ENCODE results near the gene SLC15A2.
"Not testable (repeated sequence)": the region's sequence is repeated elsewhere in the genome, so short reads cannot be mapped to it uniquely, and the experiment has no call there.

SLC15A2 gene, protein sequence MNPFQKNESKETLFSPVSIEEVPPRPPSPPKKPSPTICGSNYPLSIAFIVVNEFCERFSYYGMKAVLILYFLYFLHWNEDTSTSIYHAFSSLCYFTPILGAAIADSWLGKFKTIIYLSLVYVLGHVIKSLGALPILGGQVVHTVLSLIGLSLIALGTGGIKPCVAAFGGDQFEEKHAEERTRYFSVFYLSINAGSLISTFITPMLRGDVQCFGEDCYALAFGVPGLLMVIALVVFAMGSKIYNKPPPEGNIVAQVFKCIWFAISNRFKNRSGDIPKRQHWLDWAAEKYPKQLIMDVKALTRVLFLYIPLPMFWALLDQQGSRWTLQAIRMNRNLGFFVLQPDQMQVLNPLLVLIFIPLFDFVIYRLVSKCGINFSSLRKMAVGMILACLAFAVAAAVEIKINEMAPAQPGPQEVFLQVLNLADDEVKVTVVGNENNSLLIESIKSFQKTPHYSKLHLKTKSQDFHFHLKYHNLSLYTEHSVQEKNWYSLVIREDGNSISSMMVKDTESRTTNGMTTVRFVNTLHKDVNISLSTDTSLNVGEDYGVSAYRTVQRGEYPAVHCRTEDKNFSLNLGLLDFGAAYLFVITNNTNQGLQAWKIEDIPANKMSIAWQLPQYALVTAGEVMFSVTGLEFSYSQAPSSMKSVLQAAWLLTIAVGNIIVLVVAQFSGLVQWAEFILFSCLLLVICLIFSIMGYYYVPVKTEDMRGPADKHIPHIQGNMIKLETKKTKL

DNA sequence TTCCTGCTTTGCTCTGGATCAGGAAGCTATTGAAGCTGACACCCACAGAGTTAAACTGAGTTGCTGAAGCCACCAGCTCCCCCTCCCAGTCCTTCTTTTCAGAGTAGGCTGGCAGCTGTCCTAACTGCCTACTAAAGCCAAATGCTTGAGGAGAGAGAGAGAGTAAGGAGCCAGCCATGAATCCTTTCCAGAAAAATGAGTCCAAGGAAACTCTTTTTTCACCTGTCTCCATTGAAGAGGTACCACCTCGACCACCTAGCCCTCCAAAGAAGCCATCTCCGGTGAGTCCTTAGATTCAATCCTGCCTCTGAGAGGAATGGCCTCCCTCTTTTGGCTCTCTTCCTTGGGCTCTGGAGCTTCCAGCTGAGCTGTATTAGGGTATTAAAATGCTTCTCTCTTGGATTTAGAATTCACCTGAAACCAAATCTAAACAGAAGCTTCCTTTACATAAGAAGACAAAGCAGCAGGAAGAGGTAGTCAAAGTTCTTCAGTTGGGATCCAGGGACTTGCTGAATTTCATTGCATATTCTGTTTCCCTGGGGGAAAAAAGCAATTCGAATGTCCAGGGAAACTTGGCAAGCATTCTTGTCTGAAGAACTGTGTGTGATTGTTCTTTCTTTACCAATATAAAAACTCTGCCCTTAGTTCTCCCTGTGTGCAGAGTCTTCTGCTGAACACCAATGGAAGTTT is at the start of gene SLC15A2:
SLC15A2 (plus strand) TSS at position 101 of the 690 bp plus-strand sequence; CDS start at position 177, 76 bp downstream.
- DNase-seq: no peak

DNA sequence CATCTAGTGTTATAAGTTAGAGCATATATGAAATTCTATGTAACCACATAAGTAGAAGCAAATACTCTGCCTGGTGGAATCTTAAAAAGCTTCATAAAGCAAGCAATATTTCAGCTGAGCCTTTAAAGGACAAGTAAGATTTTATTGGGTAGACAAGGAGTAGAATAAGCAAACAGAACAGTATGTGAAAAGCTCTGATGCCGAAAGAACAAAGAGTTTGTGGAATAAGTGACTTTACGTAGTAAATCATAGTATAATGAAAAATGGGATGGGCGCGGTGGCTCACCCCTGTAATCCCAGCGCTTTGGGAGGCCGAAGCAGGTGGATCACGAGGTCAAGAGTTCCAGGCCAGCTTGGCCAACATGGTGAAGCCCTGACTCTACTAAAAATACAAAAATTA is 49.3 kb upstream of the SLC15A2 start:
- no peak for DNase-seq

DNA sequence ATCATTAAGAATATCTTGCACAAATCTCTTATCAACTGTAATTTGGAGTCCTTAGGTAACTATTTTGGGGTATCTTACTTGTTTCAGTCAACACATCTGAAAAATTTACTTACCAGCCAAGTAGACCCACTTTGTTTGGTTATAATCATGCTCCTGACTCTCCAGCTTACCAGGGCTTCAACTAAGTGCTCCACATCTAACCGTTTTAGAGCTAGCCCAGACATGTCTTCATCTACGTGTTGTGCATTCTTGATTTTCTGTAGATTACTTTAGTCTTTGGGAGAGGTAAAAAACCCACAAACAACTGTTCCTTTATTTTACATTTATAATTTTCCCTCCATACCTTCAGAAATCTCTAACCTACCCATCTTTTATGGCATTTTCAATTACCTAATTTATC is 41.9 kb upstream of the SLC15A2 start:
- no peak for DNase-seq

DNA sequence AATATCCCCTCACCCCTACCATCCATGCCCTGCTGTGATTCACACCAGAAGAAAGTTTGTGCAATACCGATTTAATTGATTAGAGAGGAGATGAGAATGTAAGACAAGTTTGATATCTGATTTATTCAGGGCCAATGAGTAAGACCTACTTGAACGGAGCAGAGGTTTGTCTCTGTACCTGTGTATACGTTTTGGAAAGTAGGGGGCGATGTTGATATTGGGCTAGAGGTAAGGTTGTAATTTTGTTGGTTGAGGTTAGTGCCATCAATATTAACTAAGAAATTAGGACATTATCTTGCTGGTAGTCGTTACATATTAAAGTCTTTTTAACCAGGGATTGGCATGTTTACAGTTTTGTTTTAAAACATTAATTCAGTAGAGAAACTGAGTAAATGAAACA is 38.6 kb upstream of the SLC15A2 start:
- peak; percentile 62 for DNase-seq

DNA sequence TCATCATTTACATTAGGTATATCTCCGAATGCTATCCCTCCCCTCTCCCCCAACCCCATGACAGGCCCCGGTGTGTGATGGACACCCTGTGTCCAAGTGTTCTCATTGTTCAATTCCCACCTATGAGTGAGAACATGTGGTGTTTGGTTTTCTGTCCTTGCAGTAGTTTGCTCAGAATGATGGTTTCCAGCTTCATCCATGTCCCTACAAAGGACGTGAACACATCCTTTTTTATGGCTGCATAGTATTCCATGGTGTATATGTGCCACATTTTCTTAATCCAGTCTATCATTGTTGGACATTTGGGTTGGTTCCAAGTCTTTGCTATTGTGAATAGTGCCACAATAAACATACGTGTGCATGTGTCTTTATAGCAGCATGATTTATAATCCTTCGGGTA is 36.4 kb upstream of the SLC15A2 start:
- DNase-seq: not testable (repeated sequence)

DNA sequence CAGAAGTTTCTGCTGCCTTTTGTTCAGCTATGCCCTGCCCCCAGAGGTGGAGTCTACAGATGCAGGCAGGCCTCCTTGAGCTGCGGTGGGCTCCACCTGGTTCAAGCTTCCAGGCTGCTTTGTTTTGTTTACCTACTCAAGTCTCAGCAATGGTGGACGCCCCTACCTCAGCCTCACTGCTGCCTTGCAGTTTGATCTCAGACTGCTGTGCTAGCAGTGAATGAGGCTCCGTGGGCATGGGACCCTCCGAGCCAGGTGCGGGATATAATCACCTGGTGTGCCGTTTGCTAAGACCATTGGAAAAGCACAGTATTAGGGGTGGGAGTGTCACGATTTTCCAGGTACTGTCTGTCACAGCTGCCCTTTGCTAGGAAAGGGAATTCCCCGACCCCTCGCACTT is 31.0 kb upstream of the SLC15A2 start:
- not testable (repeated sequence) for DNase-seq

DNA sequence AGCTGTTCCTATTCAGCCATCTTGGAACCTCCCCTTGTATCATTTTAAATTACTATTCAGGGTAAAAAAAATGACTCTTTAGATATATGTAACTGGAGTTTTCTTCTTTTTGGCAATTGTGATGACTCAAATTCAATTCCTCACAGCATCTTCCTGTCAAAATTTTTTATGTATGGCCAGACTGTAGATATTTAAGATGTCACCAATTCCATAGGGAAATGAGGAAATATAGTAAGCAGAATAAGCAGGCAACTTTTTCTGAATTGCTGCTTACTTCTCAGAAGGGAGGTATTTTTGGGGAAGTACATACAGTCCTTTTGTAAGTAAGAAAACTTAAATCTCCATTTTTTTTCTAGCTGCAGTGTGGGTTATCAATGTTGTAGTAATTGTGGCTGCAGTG is 30.4 kb upstream of the SLC15A2 start:
- DNase-seq: no peak

DNA sequence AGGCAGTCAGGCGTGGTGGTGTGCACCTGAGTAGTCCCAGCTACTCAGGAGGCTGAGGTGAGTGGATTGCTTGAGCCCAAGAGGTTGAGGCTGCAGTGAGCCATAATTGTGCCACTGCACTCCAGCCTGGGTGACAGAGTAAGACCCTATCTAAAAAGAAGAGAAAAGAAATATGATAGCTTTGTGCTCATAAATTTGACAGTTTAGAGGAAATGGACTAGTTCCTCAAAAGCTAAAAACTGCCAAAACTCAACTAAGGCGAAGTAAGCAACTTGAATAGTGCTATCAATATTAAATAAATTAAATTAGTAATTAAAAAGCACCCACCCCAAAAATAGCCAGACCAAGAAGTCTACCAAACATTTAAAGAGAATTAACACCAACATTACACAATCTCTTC is 24.5 kb upstream of the SLC15A2 start:
- no peak for DNase-seq

DNA sequence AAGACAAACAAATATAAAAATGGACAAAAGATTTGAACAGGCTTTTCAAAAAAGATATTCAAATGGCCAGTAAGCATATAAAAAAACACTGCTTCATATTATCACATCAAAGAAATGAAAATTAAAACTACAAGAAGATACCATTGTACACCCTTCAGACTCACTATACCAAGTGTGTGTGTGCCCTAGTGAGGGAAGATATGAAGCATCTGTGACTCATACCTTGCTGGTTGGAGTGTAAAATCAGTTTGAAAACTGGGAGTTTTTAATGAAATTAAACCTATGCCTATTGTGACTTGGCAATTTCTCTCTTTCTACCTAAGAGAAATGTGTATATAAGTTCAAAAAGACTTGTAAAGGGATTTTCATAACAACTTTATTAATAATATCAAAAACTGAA is 23.5 kb upstream of the SLC15A2 start:
- DNase-seq: no peak

DNA sequence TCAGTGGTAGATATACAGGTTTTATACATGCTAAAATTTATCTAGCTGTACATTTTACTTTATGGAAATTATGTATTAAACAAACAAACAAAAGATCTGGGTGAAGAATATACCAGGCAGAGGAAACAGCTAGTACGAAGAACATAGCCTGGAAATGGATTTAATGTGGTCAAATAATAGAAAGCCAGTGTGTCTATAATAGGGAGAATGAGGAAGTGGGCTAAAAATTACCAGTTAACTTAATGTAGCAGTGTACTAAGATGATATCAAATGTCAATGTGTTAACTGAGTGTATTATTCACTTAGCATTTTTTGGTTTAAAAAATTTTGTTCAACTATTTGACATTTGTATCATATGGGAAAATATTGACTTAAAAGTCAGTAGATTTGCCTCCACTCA is 22.8 kb upstream of the SLC15A2 start:
- DNase-seq: no peak

DNA sequence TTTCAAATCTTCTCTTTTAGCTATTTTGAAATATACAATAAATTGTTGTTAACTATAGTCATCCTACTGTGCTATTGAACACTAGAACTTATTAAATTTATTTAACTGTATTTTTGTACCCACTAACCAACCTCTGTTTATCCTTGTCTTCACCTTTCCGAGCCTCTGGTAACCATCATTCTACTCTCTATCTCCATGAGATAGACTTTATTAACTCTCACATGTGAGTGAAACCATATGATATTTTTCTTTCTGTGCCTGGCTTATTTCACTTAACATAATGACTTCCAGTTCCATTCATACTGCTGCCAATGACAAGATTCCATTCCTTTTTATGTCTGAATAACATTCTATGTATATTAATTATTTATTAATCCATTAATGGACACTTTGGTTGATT is 15.8 kb upstream of the SLC15A2 start:
- no peak for DNase-seq

DNA sequence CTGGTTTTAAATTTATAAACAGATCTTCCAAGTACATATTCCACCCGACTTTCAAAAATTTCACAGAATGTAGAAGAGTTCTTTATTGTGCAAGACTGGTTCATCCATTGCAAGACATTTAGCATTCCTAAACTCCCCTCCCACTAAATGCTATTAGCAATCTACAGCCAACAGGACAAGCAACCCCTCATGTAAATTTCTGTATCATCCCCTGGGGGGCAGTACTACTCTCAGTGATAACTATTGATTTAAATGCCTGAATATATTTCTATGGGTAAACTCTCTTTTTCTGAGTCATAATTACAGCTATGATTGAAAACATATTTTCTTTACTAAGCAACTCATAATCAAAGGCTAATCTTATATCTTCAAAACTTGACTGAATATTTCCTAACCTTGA is 10.7 kb upstream of the SLC15A2 start:
- DNase-seq: peak; percentile 68

DNA sequence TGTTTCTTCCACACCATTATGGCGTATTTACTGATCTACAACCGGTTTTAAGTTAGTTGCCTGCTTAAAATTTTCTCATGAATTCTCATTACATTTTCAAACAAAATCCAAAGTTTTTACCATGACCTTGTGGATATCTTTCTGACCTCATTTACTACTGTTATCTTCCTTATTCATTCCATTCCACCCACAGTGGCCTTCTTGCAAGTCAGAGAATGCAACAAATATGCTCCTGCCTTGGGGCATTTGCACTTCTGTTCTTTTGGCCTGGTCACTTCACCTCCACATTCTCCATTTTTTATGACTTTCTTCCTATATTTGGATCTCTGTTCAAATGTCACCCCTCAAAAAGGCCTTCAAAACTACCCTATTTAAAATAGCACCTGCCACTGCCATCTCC is 8.8 kb upstream of the SLC15A2 start:
- DNase-seq: no peak

DNA sequence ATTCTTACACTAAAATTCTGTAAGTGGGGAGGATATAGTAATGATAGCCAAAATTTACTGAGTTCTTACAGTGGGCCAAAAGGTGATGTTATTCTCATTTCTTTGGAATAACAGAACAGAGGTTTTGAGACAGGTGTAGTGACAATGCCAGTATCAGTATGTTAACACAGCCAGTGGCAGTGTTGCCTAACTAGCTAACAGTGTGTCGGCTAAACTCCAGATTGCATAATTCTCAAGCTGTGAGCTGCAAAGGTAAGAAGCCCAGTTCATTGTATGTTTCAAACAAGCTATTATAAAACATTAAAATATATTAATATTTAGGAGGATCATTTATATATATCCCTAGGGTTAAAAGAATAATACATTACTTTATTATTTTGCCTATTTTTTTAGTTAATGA is 920 bp downstream of the SLC15A2 start:
- DNase-seq: no peak

DNA sequence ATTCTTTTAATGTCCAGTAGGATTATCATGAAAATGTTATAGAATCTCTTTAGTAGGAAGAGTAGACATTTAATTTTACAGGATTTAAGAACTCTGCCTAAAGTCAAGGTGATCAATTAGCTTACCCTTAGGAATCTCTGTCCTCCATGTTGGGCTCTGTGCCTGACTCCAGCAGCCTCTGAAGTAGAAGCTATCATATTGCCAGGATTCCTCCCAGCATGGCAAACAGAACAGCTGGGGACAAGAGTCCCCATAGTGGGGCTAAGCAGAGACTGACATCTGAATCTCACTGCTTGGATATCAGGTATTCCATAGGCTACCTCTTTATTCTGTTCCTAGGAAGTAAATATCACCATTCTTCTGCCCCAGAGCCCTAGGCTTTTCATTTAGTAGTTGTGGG is 1.5 kb downstream of the SLC15A2 start:
- DNase-seq: no peak

DNA sequence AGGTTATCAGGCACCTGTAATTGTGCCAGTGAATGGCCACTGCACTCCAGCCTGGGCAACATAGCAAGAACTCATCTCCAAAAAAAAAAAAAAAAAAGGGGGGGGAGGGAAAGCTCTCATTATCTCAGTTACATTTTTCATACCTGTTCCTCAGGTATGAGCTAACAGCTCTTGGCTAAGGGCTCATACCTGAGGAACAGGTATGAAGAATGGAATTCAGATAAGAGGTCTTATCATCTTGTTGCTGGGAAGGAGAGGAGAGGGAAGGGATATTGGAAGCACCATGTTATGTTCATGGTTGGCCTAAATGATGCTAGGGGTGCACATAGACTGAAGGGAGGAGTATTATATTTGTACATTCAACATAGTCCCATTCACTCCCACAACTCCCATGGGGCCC is 2.6 kb downstream of the SLC15A2 start:
- DNase-seq: no peak

DNA sequence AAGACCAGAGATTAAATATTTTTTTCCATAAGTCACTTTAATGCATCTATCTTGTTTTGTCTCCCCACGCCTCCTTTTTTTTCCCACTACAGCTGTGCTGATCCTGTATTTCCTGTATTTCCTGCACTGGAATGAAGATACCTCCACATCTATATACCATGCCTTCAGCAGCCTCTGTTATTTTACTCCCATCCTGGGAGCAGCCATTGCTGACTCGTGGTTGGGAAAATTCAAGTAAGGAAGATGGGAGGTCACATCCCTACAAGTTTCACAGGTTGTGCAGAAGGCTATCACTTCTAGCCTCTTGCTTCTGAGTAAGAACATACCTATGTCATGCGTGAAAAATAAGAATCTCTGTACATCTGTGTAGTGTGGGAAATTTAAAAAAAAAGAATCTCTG is 3.1 kb downstream of the SLC15A2 start:
- DNase-seq: no peak

DNA sequence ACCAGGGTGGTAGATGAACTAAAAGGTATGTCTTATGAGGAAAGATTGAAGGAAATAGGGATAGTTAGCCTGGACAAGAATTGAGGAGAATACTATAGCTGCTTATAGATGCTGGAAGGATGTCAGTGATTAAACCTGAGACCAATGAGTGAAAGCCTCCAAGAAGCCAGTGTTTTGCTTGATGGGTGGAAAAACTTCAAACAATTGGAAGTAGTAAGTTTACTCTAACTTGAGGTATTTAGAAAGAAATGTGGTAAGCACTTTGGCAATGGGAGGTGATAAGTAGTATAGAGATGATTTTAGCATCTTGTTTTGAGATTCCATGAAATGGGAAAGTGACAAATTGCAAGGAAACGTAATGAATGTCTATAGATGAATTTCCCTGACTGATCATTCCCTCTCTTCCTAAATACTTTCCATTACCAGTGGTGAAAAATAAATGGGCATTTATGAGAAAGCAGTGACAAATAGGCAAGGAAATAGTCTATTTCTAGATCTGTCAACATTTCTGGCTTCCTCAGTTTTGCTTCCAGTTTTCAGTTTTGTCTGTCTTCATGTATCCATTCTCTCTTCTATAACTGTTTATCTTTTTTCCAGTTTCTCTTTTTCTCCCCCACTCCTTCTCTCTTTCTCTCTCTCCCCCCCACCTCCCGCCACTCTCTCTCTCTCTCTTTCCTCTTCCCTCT is 19.2 kb downstream of the SLC15A2 start:
- no peak for DNase-seq

DNA sequence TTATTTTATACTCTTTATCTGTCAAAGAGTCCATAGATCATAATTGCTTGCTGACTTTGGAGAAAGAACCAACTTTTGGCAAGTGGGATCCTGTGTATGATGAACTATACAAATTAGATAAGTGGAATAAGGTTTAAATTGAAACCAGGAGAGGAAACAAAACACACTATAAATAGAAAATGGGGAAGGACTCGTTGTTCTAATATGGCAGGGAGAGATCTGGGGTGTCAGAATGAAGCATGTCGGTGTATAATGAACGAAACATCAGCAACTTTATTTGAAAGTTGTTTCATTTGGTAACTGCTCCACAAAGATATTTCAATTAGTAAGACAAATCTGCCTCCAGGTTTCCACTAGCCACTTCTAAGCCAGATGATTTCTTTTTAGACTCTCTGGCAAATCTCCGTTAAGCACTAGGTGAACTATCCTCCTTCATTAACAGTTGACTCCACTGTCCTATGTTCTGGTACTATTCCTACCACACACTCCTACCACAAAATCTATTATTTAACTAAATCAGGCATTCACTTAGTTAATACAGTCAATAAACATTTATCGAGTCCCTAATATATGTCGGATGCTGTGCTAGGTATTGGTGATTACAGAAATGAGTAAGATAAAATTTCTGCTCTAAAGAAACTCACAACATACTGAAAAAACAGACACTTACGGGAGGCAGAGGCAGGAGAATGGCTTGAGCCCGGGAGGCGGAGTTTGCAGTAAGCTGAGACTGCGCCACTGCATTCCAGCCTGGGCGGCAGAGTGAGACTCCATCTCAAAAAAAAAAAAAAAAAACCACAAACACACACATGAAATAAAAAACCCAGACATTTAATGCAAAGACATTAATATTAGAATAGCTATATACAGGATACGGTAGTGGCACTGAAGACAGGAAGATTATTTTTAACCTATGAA is 20.1 kb downstream of the SLC15A2 start:
- no peak for DNase-seq

DNA sequence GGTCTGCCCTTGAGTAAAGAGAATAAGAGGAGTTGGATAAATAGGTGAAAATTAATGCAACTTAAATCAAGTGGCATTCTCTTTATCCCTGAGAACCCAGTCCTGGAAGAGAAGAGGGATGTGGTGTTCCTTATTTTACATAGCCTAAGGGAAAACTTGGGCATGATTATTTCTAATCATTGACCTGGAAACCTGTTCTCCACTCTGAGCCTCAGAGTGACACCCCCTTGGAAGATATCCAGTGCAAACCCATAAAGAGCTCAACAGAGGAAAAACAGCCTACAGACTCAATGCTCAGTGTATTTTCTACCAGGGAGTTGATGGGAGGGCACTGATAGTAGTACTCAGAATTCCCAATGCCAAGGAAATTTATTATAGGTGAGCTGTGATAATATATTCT is 22.0 kb downstream of the SLC15A2 start:
- no peak for DNase-seq

DNA sequence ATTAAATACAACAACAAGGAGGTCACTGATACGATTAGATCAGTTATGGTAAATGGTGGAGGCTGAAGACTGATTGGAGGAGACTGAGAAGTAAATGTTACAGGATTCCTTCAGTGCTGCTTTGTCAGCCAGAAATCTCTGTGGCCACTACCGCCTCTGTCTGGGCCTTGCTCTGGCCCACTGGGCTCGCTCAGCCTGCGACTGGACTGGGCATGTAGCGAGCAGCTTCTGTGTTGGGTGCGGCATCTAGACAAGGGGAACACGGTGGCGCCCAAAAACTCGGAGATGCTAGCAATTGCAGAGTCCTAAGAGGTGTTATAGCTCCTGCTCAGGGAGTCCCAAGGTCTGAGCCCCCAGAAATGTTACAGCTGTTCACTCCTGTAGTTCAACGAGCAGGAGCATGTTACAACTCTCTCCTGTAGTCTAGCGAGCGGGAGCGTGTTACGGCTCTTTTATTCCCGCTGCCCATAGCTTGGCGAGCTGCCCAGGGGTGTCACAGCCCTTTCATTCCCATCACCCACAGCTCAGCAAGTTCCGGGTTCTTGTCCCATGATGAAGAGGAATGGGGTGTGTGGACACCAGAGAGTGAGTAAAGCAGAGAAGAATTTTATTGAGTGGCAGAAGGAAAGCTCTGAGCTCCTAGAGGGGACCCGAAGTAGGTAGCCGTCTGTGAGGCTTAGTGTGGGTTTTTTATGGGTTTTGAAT is 24.7 kb downstream of the SLC15A2 start:
- peak; percentile 92 for DNase-seq

DNA sequence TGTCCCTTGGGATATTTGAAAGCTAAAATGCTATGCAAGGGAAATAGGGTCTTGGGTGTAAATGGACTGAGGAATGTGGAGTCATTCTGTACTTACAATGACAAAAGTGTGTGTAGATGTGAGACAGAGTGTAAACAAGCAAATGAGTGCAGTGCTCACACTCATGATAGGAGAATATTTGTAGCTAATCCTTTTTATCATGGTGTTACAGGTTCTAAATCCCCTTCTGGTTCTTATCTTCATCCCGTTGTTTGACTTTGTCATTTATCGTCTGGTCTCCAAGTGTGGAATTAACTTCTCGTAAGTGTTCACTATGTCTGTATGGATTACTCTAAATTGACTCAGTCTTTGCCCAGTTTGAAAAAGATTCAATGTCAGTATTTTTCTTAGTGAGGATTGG is 30.5 kb downstream of the SLC15A2 start:
- DNase-seq: peak; percentile 69

Data from NCI-H82 (cell line).